ENCODE results near the gene NFKBIL1. TPM values are rescaled to one million over a fixed set of nuclear protein-coding genes. Genes with fewer than 3 reads are reported as not detected.

Gene NFKBIL1
- total RNA-seq, 1 donor from 2014 or later, result 40.0 TPM

- no peak overlapping the region for H3K4me3 ChIP-seq (ENCODE audit: low read depth, low read length)
- no peak for TF ChIP-seq CTCF (IDR thresholded peaks at IDR 0.05; ENCODE audit: insufficient read depth, low read length, severe bottlenecking)
- FAIRE-seq, result no peak
- H3K36me3 ChIP-seq (ENCODE audit: control insufficient read depth, insufficient read depth, low read length), result no peaks in the 10 kb centered on the region
- no peaks in the 10 kb centered on the region for H3K27me3 ChIP-seq (ENCODE audit: control insufficient read depth, insufficient read depth, low read length)
- no peak for DNase-seq (ENCODE audit: low read depth)
Observed at GRCh38 chr6:31513456-31514165, 33.8 kb upstream of the NFKBIL1 start.

- no peaks in the 10 kb centered on the region for H3K27me3 ChIP-seq (ENCODE audit: control insufficient read depth, insufficient read depth, low read length)
- no peak overlapping the region for H3K4me3 ChIP-seq (ENCODE audit: low read depth, low read length)
- no peak for DNase-seq (ENCODE audit: low read depth)
- no peaks in the 10 kb centered on the region for H3K36me3 ChIP-seq (ENCODE audit: control insufficient read depth, insufficient read depth, low read length)
- no peak for FAIRE-seq
- no peak for TF ChIP-seq CTCF (IDR thresholded peaks at IDR 0.05; ENCODE audit: insufficient read depth, low read length, severe bottlenecking)
Observed at GRCh38 chr6:31521835-31522234, 25.6 kb upstream of the NFKBIL1 start.

GRCh38 chr6:31525553-31525931 lies 21.9 kb upstream of the NFKBIL1 start:
- FAIRE-seq, result no peak
- H3K4me3 ChIP-seq (ENCODE audit: low read depth, low read length), result no peak overlapping the region
- DNase-seq (ENCODE audit: low read depth), result peak; percentile 17
- no peaks in the 10 kb centered on the region for H3K27me3 ChIP-seq (ENCODE audit: control insufficient read depth, insufficient read depth, low read length)
- TF ChIP-seq CTCF (IDR thresholded peaks at IDR 0.05; ENCODE audit: insufficient read depth, low read length, severe bottlenecking), result no peak
- peaks cover under 1% of the 10 kb centered on the region for H3K36me3 ChIP-seq (ENCODE audit: control insufficient read depth, insufficient read depth, low read length)

GRCh38 chr6:31525932-31526591 lies 21.3 kb upstream of the NFKBIL1 start:
- FAIRE-seq (no peak), DNase-seq (ENCODE audit: low read depth) (peak; percentile 43)
- Histone ChIP-seq H3K4me3 (ENCODE audit: low read depth, low read length) (no peak overlapping the region), H3K36me3 (ENCODE audit: control insufficient read depth, insufficient read depth, low read length) (peaks cover 5% of the 10 kb centered on the region), H3K27me3 (ENCODE audit: control insufficient read depth, insufficient read depth, low read length) (no peaks in the 10 kb centered on the region)
- TF ChIP-seq CTCF (IDR thresholded peaks at IDR 0.05; ENCODE audit: insufficient read depth, low read length, severe bottlenecking), result no peak

GRCh38 chr6:31528307-31528777 lies 19.1 kb upstream of the NFKBIL1 start:
- FAIRE-seq, result no peak
- TF ChIP-seq CTCF (IDR thresholded peaks at IDR 0.05; ENCODE audit: insufficient read depth, low read length, severe bottlenecking), result no peak
- H3K27me3 ChIP-seq (ENCODE audit: control insufficient read depth, insufficient read depth, low read length), result no peaks in the 10 kb centered on the region
- no peak overlapping the region for H3K4me3 ChIP-seq (ENCODE audit: low read depth, low read length)
- no peak for DNase-seq (ENCODE audit: low read depth)
- peaks cover 18% of the 10 kb centered on the region for H3K36me3 ChIP-seq (ENCODE audit: control insufficient read depth, insufficient read depth, low read length)

Measured in bronchial epithelial cell (primary cell).